GM12892 (cell line): ENCODE data around the gene CARMIL1.

Source experiments
- DNase-seq: peaks from one replicate; pipeline ENCODE4 v3.0.0; 2011; ENCODE audit not compliant: insufficient read length
- FAIRE-seq: peaks from 2 replicates; lab custom pipeline; 2011; peaks lifted over from hg19 to GRCh38; lab: Jason Lieb, UNC
- POLR2A ChIP-seq: IDR thresholded peaks from 2 replicates; pipeline ENCODE4 v1.6.1; 2011; ENCODE audit warnings: low read depth, low read length, control low read depth
- POLR2AphosphoS5 ChIP-seq: IDR thresholded peaks from 2 replicates; pipeline ENCODE4 v1.6.1; 2011; ENCODE audit warnings: low read depth, low read length, control low read depth
- TAF1 ChIP-seq: IDR thresholded peaks from 2 replicates; pipeline ENCODE4 v1.6.1; 2011; ENCODE audit warnings: low read depth, mild to moderate bottlenecking, control low read depth, low read length, borderline replicate concordance

CARMIL1 gene

GRCh38 chr6:25550631-25551030 is 271.5 kb downstream of the CARMIL1 start:
- FAIRE-seq (no peak), DNase-seq (no peak)
- TF ChIP-seq POLR2A, result no peak
- TF ChIP-seq POLR2AphosphoS5, result no peak
- no peak for TF ChIP-seq TAF1

GRCh38 chr6:25553502-25553901 is 274.3 kb downstream of the CARMIL1 start:
- no peak for FAIRE-seq
- TF ChIP-seq POLR2A (no peak), TAF1 (no peak), POLR2AphosphoS5 (no peak)
- no peak for DNase-seq

GRCh38 chr6:25555188-25555587 is 276.0 kb downstream of the CARMIL1 start:
- DNase-seq (no peak), FAIRE-seq (no peak)
- TF ChIP-seq TAF1 (no peak), POLR2A (no peak), POLR2AphosphoS5 (no peak)

- TF ChIP-seq POLR2AphosphoS5, result no peak
- no peak for TF ChIP-seq TAF1
- no peak for TF ChIP-seq POLR2A
- peak; percentile 97 for FAIRE-seq
- DNase-seq, result no peak
Observed at GRCh38 chr6:25556516-25556915, 277.3 kb downstream of the CARMIL1 start.

GRCh38 chr6:25558155-25558817 is 279.1 kb downstream of the CARMIL1 start:
- TF ChIP-seq POLR2A, result no peak
- TF ChIP-seq TAF1, result no peak
- no peak for TF ChIP-seq POLR2AphosphoS5

GRCh38 chr6:25560865-25561264 is 281.7 kb downstream of the CARMIL1 start:
- TF ChIP-seq POLR2AphosphoS5 (no peak), TAF1 (no peak), POLR2A (no peak)
- DNase-seq (no peak), FAIRE-seq (no peak)

More at GRCh38 chr6:25558155-25558817, 279.1 kb downstream of the CARMIL1 start:
- no peak for FAIRE-seq
- DNase-seq, result no peak

GRCh38 chr6:25564943-25565342 is 285.8 kb downstream of the CARMIL1 start:
- TF ChIP-seq POLR2AphosphoS5 (no peak), POLR2A (no peak), TAF1 (no peak)
- no peak for DNase-seq
- no peak for FAIRE-seq

- TF ChIP-seq TAF1, result no peak
- no peak for TF ChIP-seq POLR2AphosphoS5
- no peak for TF ChIP-seq POLR2A
- DNase-seq (no peak), FAIRE-seq (no peak)
Observed at GRCh38 chr6:25570578-25570977, 291.4 kb downstream of the CARMIL1 start.

GRCh38 chr6:25576919-25577318 is 297.7 kb downstream of the CARMIL1 start:
- TF ChIP-seq POLR2A (no peak), POLR2AphosphoS5 (no peak), TAF1 (no peak)
- DNase-seq (no peak), FAIRE-seq (no peak)

- TF ChIP-seq POLR2A (no peak), TAF1 (no peak), POLR2AphosphoS5 (no peak)
- DNase-seq, result no peak
- no peak for FAIRE-seq
Observed at GRCh38 chr6:25578538-25578937, 299.4 kb downstream of the CARMIL1 start.

GRCh38 chr6:25579391-25579883 is 300.3 kb downstream of the CARMIL1 start:
- FAIRE-seq (no peak), DNase-seq (no peak)
- TF ChIP-seq POLR2A (no peak), TAF1 (no peak), POLR2AphosphoS5 (no peak)

GRCh38 chr6:25579902-25580495 is 300.8 kb downstream of the CARMIL1 start:
- TF ChIP-seq POLR2A, result no peak
- no peak for TF ChIP-seq TAF1
- no peak for TF ChIP-seq POLR2AphosphoS5
- FAIRE-seq, result no peak
- DNase-seq, result no peak

- DNase-seq (no peak), FAIRE-seq (no peak)
- TF ChIP-seq POLR2AphosphoS5 (no peak), TAF1 (no peak), POLR2A (no peak)
Observed at GRCh38 chr6:25582101-25582500, 302.9 kb downstream of the CARMIL1 start.
